Activated CD8-positive, alpha-beta memory T cell treated with anti-CD3 and anti-CD28 coated beads, Interleukin-2, amount 50 U/mL, for 24 hours (primary cell): ENCODE data around the gene SETD3.

Experiments
- DNase-seq: peaks from one replicate; pipeline ENCODE4 v3.0.0-alpha.2; 2020; ENCODE audit errors: extremely low read depth

SETD3 gene

DNA sequence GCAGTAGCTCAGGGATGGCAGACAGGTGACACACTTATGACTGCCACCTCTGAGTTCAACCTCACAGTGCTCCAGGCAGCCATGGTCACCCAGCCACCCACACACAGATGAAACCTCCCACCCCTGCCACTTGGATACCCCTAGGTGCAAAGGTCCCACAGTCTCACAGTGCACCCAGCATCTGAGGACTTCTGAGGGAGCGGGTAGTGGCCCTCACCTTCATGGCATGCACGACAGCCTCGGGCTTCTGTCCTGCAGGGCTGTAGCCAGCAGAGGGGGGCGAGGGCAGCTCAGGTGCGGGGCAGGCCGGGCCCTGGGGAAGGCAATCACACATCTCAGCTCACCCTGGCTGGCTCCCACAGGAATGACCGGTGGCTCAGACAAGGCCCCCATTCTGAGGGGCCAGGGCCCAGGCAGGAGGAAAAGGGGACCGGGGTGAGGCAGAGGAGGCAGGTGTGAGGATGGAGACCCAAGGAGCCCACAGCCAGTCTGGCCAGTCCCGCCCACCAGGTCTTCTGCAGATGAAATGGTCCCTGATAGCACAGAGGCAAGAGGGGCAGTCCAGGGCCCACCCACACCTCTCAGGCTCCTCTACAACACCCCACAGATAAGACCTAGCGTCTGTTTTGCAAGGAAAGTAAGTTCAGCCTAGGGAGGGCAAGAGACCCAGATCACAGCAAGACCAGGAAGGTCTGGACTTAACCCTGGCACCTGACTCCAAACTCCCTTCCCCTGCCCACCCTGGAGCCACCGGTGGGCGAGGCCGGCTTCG, 36.4 kb upstream of the SETD3 start:
- no peak for DNase-seq

DNA sequence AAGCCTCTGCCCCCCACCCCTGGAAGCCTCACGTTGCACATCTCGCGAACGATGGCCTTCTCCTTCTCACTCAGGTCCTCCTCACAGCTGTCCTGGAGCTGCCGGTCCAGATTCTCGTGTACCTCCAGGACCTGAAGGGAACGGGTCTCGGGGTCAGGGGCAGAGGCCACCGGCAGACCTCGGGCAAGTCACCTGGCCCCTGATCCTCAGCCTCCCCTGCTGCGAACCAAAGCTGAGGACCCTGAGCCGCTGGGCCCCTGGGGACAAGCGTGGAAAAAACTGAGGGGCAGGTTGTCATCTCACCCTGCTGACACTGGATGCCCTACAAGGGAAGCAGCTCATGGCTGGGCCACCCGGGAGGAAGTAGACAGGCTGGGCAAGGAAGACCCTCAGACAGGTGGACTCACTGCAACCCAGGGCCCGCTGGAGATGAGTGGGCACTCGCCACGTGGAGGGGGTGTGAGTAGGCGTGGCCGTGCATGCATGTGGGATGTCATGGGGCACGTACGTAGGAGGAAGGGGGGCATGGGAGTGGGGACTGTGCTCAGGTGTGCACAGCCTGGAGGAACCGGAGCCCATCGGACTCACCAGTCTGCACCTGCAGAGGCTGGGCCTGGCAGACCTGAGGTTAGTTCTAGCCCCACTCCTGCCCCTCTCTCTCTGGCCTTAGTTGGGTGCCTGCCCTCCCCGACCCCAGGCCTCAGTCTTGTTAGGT, 35.7 kb upstream of the SETD3 start:
- DNase-seq: no peak

DNA sequence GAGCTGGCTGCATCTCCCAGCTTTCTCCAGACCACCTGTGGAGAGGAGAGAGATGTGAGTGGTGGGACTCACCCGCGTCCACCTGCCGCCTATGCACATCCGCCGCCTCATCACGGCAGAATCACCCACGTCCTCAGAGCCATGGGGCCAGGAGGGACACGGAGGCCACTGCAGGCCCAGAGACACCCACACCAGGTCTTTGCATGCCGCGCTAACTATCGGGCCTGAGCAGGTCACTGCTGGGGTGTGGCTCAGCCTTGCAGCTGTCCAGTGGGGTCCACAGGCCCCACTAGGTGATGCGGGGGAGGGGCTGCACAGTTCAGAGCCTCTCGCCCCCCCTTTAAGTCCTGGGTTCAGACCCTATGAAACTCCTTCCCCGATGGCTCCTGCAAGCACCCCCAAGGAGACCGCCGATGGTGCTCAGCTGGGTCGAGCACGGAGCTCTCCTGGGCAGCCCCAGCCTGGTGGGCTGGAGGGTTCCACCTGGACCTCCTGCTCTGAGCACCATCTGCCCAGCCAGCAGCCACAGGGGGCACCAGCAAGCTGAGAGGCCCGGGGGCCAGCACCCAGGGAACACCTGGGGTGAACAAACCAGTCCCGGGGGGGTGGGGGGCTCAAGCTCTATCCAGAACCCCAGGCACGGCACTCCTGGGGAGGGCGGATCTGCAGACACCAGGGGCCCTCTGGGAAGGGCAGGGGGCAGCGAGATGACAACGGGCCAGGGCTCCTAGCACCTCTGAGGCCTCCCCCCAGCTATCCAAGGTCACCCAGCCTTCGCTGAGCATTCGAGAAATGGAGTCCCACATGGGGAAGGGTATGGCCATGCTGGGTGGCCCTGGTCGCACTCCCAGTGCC, 34.9 kb upstream of the SETD3 start:
- no peak for DNase-seq

DNA sequence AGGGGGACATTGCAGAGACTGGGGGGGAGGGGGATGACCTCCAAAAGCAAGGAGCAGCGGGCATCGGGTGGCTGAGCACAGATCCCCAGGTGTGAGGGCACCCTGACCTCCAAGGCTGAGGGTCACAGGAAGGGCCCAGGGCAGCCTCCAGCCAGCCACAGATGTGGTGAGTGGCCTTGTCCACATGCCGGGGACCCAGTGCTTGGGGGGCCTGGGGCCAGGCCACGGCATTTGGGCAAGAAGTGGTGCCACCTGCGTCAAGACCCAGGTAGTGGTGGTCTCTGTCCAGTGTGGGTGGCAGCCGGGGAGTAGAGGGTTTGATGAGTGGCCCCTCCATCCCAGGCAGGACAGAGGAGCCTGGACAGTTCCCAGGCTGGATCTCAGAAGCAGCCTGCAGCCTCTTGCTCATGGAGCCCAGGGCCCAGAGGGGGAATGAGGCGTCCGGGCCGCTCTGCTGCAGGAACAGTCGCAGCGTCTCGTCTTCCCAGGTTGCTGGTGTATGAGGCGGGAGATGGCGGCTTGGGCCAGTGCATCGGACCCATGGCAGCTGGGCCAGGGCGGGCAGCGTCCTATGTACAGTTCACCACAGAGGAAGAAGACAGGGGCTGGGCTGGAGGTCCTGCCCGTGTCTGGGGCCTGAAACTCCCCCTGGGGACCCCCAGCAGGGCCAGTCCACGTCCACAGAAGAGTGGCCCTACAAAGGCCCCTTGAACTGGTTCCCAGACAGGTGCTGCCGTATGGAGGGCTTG, 34.1 kb upstream of the SETD3 start:
- no peak for DNase-seq

DNA sequence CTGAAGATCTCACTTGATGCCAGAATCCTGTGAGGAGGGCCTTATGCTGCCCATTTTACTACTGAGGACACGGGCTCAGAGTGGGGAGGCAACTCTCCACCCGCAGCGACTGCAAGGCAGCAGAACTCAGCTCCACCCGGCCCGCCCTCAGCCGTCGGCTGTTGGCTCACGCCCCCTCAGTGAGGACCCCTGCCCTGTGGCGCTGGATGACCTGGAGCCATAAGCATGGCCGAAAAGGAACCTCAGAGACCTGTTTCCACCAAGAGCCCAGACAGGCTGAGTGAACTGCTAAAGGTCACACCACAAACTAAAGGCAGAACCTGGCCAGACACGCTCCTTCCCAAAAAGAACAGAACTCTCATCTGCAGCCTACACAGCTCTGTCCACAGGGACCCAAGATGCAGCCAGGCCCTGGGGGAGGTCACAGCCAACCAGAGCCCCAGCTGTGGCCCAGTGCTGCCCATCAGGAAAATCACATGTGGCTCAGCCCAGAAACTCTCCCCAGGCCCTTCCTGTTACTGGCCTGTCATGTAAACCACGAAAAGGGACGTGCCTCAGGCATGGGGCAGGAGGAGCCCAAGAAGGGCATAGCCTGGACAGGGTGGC, 33.4 kb upstream of the SETD3 start:
- no peak for DNase-seq

DNA sequence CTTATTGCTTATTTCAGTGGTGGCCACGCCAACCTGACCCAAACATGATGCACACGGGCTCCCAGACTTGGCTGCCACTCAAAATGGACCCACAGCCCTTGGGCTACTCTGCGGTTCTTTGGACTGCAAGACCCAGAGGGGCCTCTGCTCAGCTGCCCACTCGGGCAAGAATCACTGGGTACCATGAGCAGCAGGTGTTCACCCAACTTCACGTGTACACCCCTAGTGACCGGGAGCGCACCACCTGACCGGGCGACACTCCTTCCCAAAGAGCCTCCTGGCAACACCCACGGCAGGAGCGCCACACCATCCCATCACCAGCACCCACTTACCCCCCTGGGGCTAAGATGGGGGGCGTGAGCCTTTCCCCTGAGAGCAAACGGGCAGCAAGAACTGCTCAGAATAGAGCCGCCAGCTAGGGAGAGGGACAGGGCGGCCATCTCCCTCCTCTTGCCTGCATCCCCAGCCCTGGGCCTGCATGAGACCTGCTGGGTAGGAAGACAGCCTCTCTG, 32.6 kb upstream of the SETD3 start:
- DNase-seq: no peak

DNA sequence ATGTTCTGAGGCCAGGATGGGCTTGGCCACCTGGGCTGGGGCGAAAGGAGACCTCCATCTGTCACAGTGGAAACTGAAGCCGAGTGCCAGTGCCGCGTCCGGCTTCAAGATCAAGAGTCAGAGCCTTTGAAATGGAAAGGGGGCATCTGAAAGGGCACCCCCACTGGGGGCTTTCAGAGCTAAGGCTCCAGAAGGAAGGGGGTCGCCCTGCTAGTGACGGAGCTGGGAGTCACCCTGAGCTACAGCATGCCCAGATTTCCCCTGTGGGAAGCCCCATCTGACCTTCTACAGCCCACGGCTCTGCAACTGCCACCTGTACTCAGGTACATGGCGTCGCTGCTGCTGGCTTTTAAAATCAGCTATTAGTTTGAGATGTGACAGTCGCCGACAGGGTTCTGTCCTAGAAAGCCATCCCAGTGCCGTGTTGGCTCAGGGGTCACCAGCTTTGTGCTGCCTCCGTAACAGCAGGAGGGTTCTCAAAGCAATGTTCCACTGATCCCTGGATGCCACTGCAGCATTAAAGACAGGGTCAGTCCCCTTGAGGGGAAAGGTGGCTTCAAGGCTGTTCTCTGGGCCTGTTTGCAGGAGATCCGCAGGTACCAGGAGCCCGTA, 32.0 kb upstream of the SETD3 start:
- no peak for DNase-seq

DNA sequence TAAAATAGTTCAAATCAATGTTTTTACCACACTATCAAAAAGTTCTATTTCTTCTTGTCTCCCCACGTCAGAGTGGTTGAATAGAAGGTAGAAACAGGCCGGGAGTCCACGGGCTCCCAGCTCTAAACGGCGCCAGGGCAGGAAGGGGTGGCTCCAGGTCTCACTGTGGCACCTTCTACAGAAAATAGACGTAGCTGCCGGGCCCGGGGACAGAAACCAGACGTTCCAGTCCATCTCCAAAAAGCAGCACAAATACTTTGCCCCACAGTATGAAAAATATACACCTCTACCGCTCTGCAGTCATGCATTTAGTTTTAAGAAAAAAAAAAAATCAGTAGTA, 31.4 kb upstream of the SETD3 start:
- DNase-seq: no peak

DNA sequence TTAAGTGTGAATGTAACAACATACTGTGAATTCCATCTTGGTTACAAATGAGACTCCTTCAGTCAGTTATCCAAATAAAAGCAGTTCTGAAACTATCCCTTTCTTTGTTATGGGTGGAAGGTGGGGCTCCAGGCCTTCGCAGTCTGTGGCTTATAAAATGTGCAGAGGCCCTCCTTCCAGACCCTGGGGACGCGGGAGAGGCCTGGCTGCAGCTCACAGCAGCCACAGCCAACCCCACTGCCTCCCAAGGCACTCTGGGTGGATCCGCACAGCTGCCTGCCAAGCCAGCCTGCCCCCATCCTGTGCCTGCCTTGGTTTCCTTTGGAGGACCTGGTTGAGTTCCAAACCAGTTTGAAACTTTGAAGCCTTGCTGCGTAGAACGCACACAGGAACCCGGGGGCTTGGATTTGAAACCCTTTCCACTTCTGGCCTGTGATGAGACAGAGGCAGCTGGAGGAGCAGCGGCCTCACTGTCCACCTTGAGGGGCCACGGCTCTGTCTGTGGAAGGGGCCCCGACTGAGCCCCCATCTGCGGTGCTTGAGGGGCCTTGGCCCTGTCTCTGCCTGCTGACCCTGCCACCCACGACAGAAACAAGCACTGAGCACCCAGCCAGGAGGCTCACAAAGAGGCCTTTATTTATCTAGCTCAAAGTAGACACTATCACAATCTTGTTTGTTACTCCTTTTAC, 30.9 kb upstream of the SETD3 start:
- no peak for DNase-seq

DNA sequence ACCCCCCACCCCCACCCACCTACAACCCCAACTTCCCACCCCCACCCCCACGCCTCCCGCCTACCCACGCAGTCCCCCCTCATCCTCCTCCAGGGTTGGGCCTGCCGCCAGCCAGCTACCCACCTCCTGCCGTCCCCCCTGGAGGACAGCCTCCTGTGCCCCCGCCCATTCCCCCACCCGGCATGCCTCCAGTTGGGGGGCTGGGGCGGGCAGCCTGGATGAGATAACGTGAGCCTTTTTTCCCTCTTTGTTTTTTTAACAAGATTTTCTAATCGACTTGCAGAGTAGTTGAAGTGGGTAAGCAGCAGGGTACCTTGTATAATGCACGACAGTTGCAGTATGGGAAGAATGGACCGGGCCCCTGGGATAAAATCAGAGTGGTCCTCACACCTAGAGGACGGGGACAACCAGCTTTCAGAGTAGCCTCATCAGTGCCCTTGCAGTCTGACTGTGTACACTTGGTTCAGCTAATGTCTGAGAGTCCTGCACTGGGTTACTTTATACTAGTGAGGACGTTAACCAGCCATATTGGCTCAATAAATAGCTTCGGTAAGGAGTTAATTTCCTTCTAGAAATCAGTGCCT, 30.0 kb upstream of the SETD3 start:
- DNase-seq: no peak

DNA sequence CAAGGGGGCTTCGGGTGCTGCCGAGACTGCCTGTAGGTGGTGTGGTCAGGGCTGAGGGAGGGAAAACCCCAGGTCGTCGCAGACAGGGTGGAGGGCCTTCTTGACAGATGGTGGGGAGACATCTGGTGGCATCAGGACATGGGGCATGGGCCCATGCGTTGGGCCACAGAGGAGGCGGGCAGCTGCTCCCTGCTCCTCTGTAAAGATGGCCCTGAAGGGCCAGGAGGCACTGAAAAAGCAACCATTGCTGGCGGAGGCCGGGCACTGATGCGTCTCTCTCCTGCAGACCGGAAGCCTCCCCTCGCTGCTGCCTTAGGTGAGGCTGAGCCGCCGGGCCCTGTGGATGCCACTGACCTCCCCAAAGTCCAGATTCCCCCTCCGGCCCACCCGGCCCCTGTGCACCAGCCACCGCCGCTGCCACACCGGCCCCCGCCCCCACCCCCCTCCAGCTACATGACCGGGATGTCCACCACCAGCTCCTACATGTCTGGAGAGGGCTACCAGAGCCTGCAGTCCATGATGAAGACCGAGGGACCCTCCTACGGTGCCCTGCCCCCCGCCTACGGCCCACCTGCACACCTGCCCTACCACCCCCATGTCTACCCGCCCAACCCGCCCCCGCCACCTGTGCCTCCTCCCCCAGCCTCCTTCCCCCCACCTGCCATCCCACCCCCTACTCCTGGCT, 29.4 kb upstream of the SETD3 start:
- DNase-seq: no peak

DNA sequence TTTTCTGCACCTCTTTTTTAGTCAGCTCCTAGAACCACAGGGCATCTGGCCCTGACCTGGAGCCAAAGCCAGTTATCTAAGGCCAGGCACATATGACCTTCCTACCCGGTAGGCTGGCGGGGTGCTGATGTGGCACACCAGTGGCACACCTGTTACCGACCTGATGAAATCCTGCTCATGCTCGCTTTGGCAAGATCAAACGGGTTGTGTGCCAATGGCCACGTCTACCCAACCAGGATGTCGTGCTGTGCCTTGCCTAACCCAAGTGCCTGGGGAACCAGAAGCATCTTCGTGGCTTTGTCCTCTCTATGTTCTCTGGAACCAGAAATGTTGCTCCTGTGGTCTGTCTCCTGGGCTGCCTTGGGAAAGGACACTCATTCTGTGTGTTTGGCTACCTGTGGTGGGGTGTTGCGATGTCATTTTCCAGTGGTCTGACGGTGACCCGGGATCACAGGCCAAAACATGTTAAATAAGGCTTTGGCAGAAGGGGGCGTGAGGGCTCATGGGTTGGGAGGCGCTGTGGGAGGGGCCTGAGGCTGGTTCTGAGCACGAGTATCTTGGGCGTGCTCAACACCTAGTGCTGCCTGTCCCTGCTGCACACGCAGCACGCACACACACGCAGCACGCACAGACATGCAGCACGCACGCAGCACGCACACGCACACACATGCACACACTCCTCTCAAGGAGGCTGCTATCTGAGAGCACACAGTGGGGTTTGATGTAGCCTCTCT, 28.4 kb upstream of the SETD3 start:
- no peak for DNase-seq

DNA sequence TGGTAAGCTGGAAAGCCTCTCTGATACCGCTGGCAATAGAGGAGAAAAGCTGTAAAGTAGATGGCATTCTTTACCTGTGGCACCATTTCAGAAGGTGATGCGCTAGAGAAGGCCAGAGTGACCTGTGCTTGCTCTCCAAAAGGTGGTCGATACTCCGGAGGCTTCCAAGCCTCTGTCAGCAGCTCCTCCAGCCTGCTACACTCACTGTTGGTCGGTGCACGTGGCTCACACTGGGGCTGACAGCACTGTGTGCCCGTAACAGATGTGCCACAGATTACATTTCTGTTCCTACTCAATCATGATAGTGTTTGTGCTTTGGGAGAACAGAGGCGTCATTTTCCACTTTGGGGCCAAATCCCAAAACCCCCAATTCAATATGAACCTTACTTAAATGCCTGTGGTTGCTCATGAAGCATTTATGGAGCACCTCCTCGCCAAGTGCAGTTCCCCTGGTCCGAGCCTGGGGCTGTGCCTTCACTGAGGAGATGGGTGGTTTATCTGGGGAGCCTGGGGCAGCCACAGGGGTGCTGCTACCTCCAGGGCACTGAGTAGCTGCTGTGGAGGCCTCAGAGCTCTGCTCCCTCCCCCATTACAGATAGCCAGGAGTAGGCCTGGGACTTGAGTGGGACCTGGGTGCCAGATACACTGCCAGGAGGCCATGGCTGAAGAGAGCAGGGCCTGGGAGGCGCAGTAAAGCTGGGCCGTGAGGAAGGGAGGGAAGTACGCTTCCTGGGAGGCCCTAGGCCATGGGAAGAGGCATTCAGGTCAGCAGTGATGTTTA, 27.4 kb upstream of the SETD3 start:
- no peak for DNase-seq

DNA sequence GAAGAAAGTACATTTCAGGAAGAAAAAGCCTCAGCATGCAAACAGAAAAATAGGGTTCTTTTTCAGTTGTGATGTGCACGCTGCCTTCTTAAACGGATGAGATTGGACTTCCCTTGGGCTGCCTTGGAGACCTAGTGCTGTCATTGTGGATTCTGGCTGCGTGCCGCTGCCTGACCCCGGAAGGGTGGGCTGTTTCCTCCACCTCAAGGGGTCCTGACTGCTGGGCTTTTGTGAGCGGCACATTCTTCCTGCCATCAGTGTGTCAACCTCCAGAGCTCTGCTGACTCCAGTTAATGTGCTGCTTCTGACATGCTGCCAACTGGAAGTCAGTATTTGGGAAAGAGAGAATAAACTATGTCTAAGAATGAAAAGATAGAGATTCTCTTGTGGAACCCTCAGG, 25.6 kb upstream of the SETD3 start:
- DNase-seq: no peak

DNA sequence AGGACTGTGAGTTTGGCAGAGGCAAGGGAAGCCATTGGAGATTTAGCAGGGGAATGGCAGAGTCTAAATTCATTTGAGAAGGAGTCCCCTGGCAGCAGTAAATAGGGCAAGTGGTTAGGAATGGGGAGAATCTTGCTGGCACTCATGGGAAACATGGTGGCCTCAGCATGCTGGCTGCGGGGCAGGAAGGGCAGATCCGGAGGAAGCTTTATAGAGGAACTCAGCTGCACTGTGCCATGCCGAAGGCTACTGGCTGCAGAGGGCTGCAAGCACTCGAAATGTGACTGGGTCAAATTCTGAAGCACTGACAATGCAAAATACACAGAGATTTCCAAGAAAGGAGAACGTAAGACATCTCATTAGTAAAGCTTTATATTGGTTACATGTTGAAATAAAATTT, 24.4 kb upstream of the SETD3 start:
- no peak for DNase-seq

DNA sequence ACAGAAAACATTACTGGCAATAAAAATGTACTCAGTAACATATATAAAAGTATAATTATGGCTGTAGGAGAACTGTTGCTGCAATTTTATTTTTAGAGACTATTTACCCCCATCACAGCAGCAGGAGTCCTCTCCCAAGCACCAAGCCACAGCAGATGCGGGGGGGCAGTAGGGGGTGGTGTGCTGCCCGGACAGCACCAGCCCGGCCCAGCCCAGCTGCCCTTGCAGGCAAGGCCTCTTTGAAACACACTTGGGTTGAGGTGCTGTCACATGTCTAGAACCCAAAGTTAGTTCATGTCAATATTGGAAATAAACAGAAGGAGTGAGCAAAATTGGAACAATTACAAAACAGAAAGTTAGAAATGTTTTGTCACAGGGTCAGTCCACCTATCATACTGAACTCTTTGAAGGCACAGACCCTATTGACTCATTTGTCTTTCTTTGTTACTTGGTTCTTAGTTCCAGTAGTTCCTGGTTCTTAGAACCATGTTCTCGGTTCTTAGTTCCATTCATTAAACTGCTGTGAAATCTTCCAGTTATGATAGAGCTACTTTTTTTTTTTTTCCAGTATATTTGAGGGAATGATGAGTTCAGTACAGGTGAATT, 23.3 kb upstream of the SETD3 start:
- no peak for DNase-seq

DNA sequence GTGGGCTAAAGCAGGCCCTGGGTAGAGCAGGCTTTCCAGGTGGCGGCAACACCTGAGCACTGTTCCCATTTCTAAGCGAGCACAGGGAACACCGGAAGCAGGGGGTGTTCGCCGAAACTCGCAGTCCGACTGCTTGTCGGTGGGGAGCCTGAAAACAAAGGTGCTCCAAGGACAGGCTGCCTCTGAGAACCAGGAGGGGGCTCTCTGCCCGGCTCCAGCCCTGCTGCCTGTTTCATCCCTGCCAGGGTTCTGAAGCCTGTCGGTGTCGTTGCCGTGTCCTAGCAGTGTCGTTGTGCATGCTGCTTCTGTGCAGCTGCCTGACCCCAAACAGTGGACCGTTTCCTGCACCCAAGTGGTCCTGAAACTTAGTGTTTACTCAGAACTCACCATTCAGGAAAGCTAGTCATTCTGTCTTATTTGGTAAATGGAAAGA, 22.3 kb upstream of the SETD3 start:
- no peak for DNase-seq
